ENCODE results near the gene MYH7B. TPM values are rescaled to one million over a fixed set of nuclear protein-coding genes. Genes with fewer than 3 reads are reported as not detected.

The MYH7B gene
- total and polyA plus RNA-seq, 2 donors (not counting 3 experiments of a cell fraction or from before 2014, with no cell fraction given), result 0.03 TPM; not detected in 1

DNA sequence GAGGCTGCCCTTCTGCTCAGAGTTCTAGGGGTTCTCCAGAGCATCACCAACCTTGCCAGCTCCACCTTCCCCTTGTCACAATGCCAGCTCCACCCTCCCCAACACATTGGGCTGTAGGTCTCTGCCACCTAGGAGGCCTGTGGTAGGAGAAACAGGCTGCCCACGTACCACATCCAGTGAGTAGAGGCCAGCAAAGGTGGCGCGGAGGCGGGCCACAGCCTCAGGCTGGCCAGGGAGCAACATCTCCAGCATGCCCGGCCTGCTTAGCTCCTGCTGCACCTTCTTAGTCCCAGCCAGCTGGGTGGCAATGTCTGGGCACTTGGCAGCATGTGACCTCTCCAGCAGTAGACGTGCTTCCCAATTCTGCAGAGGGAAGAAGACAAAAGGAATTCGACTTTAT, 23.9 kb upstream of the MYH7B start:
- CTCF ChIA-PET, result interaction anchor here (0.9 to 1.5 kb wide), 2 partner anchors 11 to 39 kb away, joined by 3 to 4 read pairs; no protein-coding TSS in a partner anchor
- no peaks in the 10 kb centered on the region for H3K4me1 ChIP-seq (ENCODE audit: control insufficient read depth, extremely low read depth, insufficient read depth, low read length)

DNA sequence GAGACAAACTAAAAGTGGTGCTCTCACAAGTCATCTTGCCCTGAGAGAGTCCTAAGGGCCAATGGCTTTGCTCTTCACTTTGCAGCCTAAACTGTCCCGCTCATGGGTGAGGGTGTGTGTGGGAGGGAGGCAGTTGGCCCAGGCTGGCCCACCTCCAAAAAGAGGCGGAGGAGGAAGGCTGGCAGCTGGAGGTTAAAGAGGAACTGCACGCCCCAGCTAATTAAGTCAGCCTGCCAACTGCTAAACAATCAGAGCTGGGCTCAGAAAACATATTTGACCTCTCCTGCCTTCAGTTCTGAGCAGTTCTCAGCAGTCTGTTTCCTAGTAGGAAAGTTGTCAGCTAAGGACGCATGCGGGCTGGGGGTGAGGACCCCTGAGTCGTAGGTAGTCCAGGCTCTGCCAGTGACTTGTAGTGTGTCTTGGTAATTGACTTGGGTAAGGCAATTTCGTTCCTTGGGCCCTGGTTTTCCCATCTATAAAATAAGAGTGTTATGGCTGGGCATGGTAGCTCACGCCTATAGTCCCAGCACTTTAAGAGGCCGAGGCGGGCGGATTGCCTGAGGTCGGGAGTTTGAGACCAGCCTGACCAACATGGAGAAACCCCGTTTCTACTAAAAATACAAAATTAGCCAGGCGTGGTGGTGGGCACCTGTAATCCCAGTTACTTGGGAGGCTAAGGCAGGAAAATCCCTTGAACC, 17.1 kb upstream of the MYH7B start:
- peaks cover 2% of the 10 kb centered on the region for H3K9me1 ChIP-seq (replicated peaks; ENCODE audit: control insufficient read depth, extremely low read depth, insufficient read depth, low read length)
- no peaks in the 10 kb centered on the region for H3K9me3 ChIP-seq (replicated peaks; ENCODE audit: control insufficient read depth, insufficient read depth, low read length)
- no peaks in the 10 kb centered on the region for H3K27me3 ChIP-seq (ENCODE audit: control insufficient read depth in 2 of 2, insufficient read depth in 2 of 2, low read length in 2 of 2)
- dilution Hi-C loops (cut with MboI; ENCODE audit: extremely low pct_ligation_motif_present, low sequenced_read_pairs) (no loop called here), intact Hi-C loops (cut with micrococcal nuclease) (no loop called here)
- no peaks in the 10 kb centered on the region for H4K20me1 ChIP-seq (replicated peaks; ENCODE audit: control insufficient read depth, extremely low read depth, insufficient read depth, low read length)
- no peak overlapping the region for H3K27ac ChIP-seq (ENCODE audit: insufficient read depth, low read depth, low read length)
- CTCF ChIA-PET, result interaction anchor here (0.9 to 1.5 kb wide), 2 partner anchors 17 to 64 kb away, joined by 3 to 6 read pairs; partner anchors contain the start of genes GSS and MYH7B
- TF ChIP-seq, protein P1, sequence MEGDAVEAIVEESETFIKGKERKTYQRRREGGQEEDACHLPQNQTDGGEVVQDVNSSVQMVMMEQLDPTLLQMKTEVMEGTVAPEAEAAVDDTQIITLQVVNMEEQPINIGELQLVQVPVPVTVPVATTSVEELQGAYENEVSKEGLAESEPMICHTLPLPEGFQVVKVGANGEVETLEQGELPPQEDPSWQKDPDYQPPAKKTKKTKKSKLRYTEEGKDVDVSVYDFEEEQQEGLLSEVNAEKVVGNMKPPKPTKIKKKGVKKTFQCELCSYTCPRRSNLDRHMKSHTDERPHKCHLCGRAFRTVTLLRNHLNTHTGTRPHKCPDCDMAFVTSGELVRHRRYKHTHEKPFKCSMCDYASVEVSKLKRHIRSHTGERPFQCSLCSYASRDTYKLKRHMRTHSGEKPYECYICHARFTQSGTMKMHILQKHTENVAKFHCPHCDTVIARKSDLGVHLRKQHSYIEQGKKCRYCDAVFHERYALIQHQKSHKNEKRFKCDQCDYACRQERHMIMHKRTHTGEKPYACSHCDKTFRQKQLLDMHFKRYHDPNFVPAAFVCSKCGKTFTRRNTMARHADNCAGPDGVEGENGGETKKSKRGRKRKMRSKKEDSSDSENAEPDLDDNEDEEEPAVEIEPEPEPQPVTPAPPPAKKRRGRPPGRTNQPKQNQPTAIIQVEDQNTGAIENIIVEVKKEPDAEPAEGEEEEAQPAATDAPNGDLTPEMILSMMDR (IDR thresholded peaks at IDR 0.05; ENCODE audit: extremely low read depth in 1 of 2, insufficient read depth in 1 of 2, low read depth in 1 of 2, low read length in 2 of 2), result no peak
- TF ChIP-seq FOS (IDR thresholded peaks at IDR 0.05; ENCODE audit: borderline replicate concordance, insufficient read depth, low read length) (no peak), POLR2AphosphoS5 (IDR thresholded peaks at IDR 0.05; ENCODE audit: insufficient read depth, low read depth, low read length) (no peak), GATA2 (IDR thresholded peaks at IDR 0.05; ENCODE audit: insufficient read depth, insufficient read length, low read depth, low read length) (no peak), MYC (IDR thresholded peaks at IDR 0.05; ENCODE audit: low read depth, low read length) (no peak), JUN (IDR thresholded peaks at IDR 0.05; ENCODE audit: borderline replicate concordance, insufficient read depth, insufficient read length, low read depth) (no peak), EZH2 (IDR thresholded peaks at IDR 0.05; ENCODE audit: borderline replicate concordance, low read depth, low read length, severe bottlenecking) (no peak), POLR2A (IDR thresholded peaks at IDR 0.05; ENCODE audit: low read depth, low read length) (no peak)
- TF ChIP-seq, protein P2, sequence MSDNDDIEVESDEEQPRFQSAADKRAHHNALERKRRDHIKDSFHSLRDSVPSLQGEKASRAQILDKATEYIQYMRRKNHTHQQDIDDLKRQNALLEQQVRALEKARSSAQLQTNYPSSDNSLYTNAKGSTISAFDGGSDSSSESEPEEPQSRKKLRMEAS (IDR thresholded peaks at IDR 0.05; ENCODE audit: insufficient read depth, insufficient read length), result no peak
- BruUV-seq (replicated peaks), result no TSS peak
- H3K36me3 ChIP-seq (ENCODE audit: control insufficient read depth in 2 of 2, extremely low read depth in 1 of 2, insufficient read depth in 2 of 2, low read length in 2 of 2), result peaks cover 2 to 8% of the 10 kb centered on the region in 2 experiments
- no peak overlapping the region for H3K4me2 ChIP-seq (ENCODE audit: insufficient read depth, low read length)
- H2AFZ ChIP-seq (ENCODE audit: low read depth, low read length), result no peak overlapping the region
- peaks cover 13% of the 10 kb centered on the region for H3K4me1 ChIP-seq (ENCODE audit: control insufficient read depth, extremely low read depth, insufficient read depth, low read length)
- peak; percentile 81 for DNase-seq (ENCODE audit: low read depth, low spot score)
- no peak for FAIRE-seq
- no peak overlapping the region for H3K4me3 ChIP-seq (replicated peaks in 1 of 3; ENCODE audit: insufficient read depth in 1 of 3, low read depth in 1 of 3, low read length in 3 of 3)
- POLR2A ChIA-PET, result no interaction called here
- no peaks in the 10 kb centered on the region for H3K79me2 ChIP-seq (ENCODE audit: control insufficient read depth, insufficient read depth, low read length)
- H3K9ac ChIP-seq (replicated peaks; ENCODE audit: extremely low read depth, insufficient read depth, low read length), result no peak overlapping the region

More for the DNA sequence above, 23.9 kb upstream of the MYH7B start:
- no peak overlapping the region for H3K27ac ChIP-seq (ENCODE audit: insufficient read depth, low read depth, low read length)
- no peaks in the 10 kb centered on the region for H3K9me1 ChIP-seq (replicated peaks; ENCODE audit: control insufficient read depth, extremely low read depth, insufficient read depth, low read length)
- POLR2A ChIA-PET, result interaction anchor here (0.6 kb wide), 1 partner anchor 20 kb away, joined by 3 read pairs; no protein-coding TSS in a partner anchor
- no peak overlapping the region for H3K4me3 ChIP-seq (replicated peaks in 1 of 3; ENCODE audit: insufficient read depth in 1 of 3, low read depth in 1 of 3, low read length in 3 of 3)
- no peaks in the 10 kb centered on the region for H3K27me3 ChIP-seq (ENCODE audit: control insufficient read depth in 2 of 2, insufficient read depth in 2 of 2, low read length in 2 of 2)
- intact Hi-C loops (cut with micrococcal nuclease) (no loop called here), dilution Hi-C loops (cut with MboI; ENCODE audit: extremely low pct_ligation_motif_present, low sequenced_read_pairs) (no loop called here)
- H3K79me2 ChIP-seq (ENCODE audit: control insufficient read depth, insufficient read depth, low read length), result no peaks in the 10 kb centered on the region
- BruUV-seq (replicated peaks), result no TSS peak
- no peak overlapping the region for H3K9ac ChIP-seq (replicated peaks; ENCODE audit: extremely low read depth, insufficient read depth, low read length)
- no peaks in the 10 kb centered on the region for H3K9me3 ChIP-seq (replicated peaks; ENCODE audit: control insufficient read depth, insufficient read depth, low read length)
- H3K4me2 ChIP-seq (ENCODE audit: insufficient read depth, low read length), result no peak overlapping the region
- H2AFZ ChIP-seq (ENCODE audit: low read depth, low read length), result no peak overlapping the region
- TF ChIP-seq MYC (IDR thresholded peaks at IDR 0.05; ENCODE audit: low read depth, low read length), result no peak
- no peak for FAIRE-seq
- no peak for DNase-seq (ENCODE audit: low read depth, low spot score)
- peaks cover 5 to 15% of the 10 kb centered on the region in 2 experiments for H3K36me3 ChIP-seq (ENCODE audit: control insufficient read depth in 2 of 2, extremely low read depth in 1 of 2, insufficient read depth in 2 of 2, low read length in 2 of 2)
- H4K20me1 ChIP-seq (replicated peaks; ENCODE audit: control insufficient read depth, extremely low read depth, insufficient read depth, low read length), result no peaks in the 10 kb centered on the region
